ENCODE results near the gene EMC6. TPM values are rescaled to one million over a fixed set of nuclear protein-coding genes. Genes with fewer than 3 reads are reported as not detected.
A peak's percentile ranks its signal among the peaks of the same experiment; 100 is the strongest.

Gene EMC6
- total RNA-seq, 1 experiment from 2014 or later: 72.2 TPM

- H3K9me3 Mint-ChIP-seq: no peaks in the 10 kb centered on the region
- DNase-seq: no peak
- H2AK5ac ChIP-seq (ENCODE audit: insufficient read length, low read length): no peak overlapping the region
- H2BK20ac ChIP-seq (ENCODE audit: low read depth, low read length, poor library complexity, severe bottlenecking): no peak overlapping the region
- no peak overlapping the region for H3K9ac ChIP-seq (ENCODE audit: extremely low read depth, insufficient read length, low read length)
- no peak overlapping the region for H3K23ac ChIP-seq (ENCODE audit: insufficient read length, low read depth, low read length)
- H3K4me2 ChIP-seq (ENCODE audit: insufficient read depth, insufficient read length, low read length): no peak overlapping the region
- H3K14ac ChIP-seq (ENCODE audit: insufficient read depth, low read length): no peak overlapping the region
- no peaks in the 10 kb centered on the region for H3K79me2 ChIP-seq (ENCODE audit: insufficient read depth, low read length)
- no peak overlapping the region for H2AFZ ChIP-seq (ENCODE audit: low read length)
- H3K4ac ChIP-seq (ENCODE audit: low read depth, low read length): no peak overlapping the region
- peak overlapping the region in 1 of 3 experiments; percentile 83; a peak in 1 of 7 replicates for H3K27ac Mint-ChIP-seq
- H3K4me1 Mint-ChIP-seq: peaks cover 7 to 9% of the 10 kb centered on the region in 2 experiments
- no peaks in the 10 kb centered on the region for H3K79me1 ChIP-seq (ENCODE audit: insufficient read depth, low read depth, low read length, poor library complexity, severe bottlenecking)
- H3K56ac ChIP-seq (ENCODE audit: insufficient read length, low read depth, low read length): no peak overlapping the region
- H4K20me1 ChIP-seq (ENCODE audit: control insufficient read depth, insufficient read depth, insufficient read length): no peaks in the 10 kb centered on the region
- peaks cover 15 to 47% (median 30%) of the 10 kb centered on the region in 3 experiments for H3K36me3 Mint-ChIP-seq (ENCODE audit: insufficient read depth in 1 of 3, low read depth in 3 of 3)
- H2BK5ac ChIP-seq (ENCODE audit: insufficient read length, low read length): no peak overlapping the region
- H3T11ph ChIP-seq (ENCODE audit: low read length): no peak overlapping the region
- WGBS (ENCODE audit: extremely low coverage, insufficient read length, low lambda C conversion rate): no CpG with 5 or more reads among the region's 4 CpGs
- no peak overlapping the region for H2BK120ac ChIP-seq (ENCODE audit: low read depth, low read length, poor library complexity, severe bottlenecking)
- H3K23me2 ChIP-seq (ENCODE audit: insufficient read length, low read depth, low read length, poor library complexity, severe bottlenecking): peaks cover 4% of the 10 kb centered on the region
- no peak overlapping the region for H3K4me3 Mint-ChIP-seq
- no peak overlapping the region for H2BK12ac ChIP-seq (ENCODE audit: insufficient read length, low read depth, low read length)
- H3K9me3 ChIP-seq (ENCODE audit: control insufficient read depth, low read depth, low read length): no peaks in the 10 kb centered on the region
- no peak overlapping the region for H2BK15ac ChIP-seq (ENCODE audit: low read depth, low read length)
- no peak for TF ChIP-seq CTCF (conservative IDR thresholded peaks at IDR 0.05)
- no peak overlapping the region for H4K5ac ChIP-seq (ENCODE audit: insufficient read length, low read depth, low read length)
- H4K91ac ChIP-seq (ENCODE audit: insufficient read length, low read depth, low read length): no peak overlapping the region
- no peaks in the 10 kb centered on the region for H3K27me3 Mint-ChIP-seq (ENCODE audit: low read depth)
- H3K27me3 ChIP-seq (ENCODE audit: insufficient read depth, low read length): no peaks in the 10 kb centered on the region
- no peak overlapping the region for H3K27ac ChIP-seq (ENCODE audit: insufficient read length, low read depth, low read length)
- H4K8ac ChIP-seq (replicated peaks; ENCODE audit: insufficient read length, low read depth, low read length): no peak overlapping the region
- H3K4me1 ChIP-seq (ENCODE audit: insufficient read depth, low read length): no peaks in the 10 kb centered on the region
- H3K18ac ChIP-seq (ENCODE audit: insufficient read length, low read depth, low read length): no peak overlapping the region
Measured at GRCh38 chr17:3718201-3718600, 49.6 kb downstream of the EMC6 start.
